HCT116 (cell line): Measurements from ENCODE around the gene TAB3. TPM values are rescaled to one million over a fixed set of nuclear protein-coding genes. Genes with fewer than 3 reads are reported as not detected.

ENCODE experiments used
- ATAC-seq: fragments of 200-7000 bp; cut with Tn5 transposase; 2 replicates; pipeline ENCODE4 v1.9.1; 2020; ENCODE audit warnings: mild to moderate bottlenecking, moderate library complexity
- BruUV-seq: library from RNA; stranded (reverse); fragments of 400-500 nt; replicated peaks from 2 replicates; lab custom pipeline; 2021; lab: Mats Ljungman, UMichigan
- CTCF ChIA-PET: fragments of 300-600 bp; sonication (Branson Sonifier 250); formaldehyde crosslinking; loops from one replicate; lab custom pipeline; 2021; ENCODE audit warnings: antibody characterized with exemption; lab: Charles Lee
- POLR2A ChIA-PET: fragments of 300-600, 350-600 bp; sonication (Branson Sonifier 250); formaldehyde crosslinking; loops from one replicate; lab custom pipeline; 2021; ENCODE audit warnings: antibody characterized with exemption; lab: Charles Lee
- RAD21 ChIA-PET, 2 experiments: fragments of 300-600 bp; sonication (Branson Sonifier 250); formaldehyde crosslinking; loops; one replicate each; lab custom pipeline; 2023; ENCODE audit warnings: low total read pairs in 2 of 2; ENCODE audit not compliant: uncharacterized antibody in 2 of 2, unreplicated experiment in 2 of 2, low non-redundant PET in 1 of 2; lab: Charles Lee
- DNase-seq: peaks from one replicate; pipeline ENCODE4 v3.0.0-alpha.2; 2010; ENCODE audit warnings: low read depth, low spot score
- H2AFZ ChIP-seq: fragments of 200-600 bp; shearing (Covaris generic), sonication (generic); 2 replicates; pipeline ENCODE4 v1.6.1; 2017; ENCODE audit warnings: low read depth, mixed run types, mixed read lengths, antibody characterized with exemption, low read length; ENCODE audit not compliant: poor library complexity, severe bottlenecking
- H3K27ac ChIP-seq: 2 replicates; pipeline ENCODE4 v1.5.1; 2012; ENCODE audit warnings: low read depth, low read length
- H3K27me3 ChIP-seq: fragments of 200-600 bp; sonication (generic); 2 replicates; pipeline ENCODE4 v1.6.1; 2016; ENCODE audit warnings: mixed run types, low read length, mixed read lengths; ENCODE audit not compliant: insufficient read depth
- H3K36me3 ChIP-seq, 2 experiments: fragments of 200-500 bp in 1 of 2; fragments of 200-600 bp in 1 of 2; sonication (Bioruptor generic) in 1 of 2; sonication (generic) in 1 of 2; 2 replicates each; pipeline versions ENCODE4 v1.5.1 to v1.6.1; 2014 to 2016; ENCODE audit warnings: low read length in 2 of 2, inconsistent platforms in 1 of 2, mixed read lengths in 1 of 2, mixed run types in 1 of 2; ENCODE audit not compliant: insufficient read depth in 2 of 2, control insufficient read depth in 1 of 2
- H3K4me1 ChIP-seq, 2 experiments: fragments of 200-600 bp in 1 of 2; sonication (generic) in 1 of 2; 2 replicates each; pipeline versions ENCODE4 v1.5.1 to v1.6.1; 2012 to 2017; ENCODE audit warnings: low read length in 2 of 2, inconsistent platforms in 1 of 2, mild to moderate bottlenecking in 1 of 2, mixed read lengths in 1 of 2, mixed run types in 1 of 2, moderate library complexity in 1 of 2; ENCODE audit not compliant: insufficient read depth in 2 of 2, control insufficient read depth in 1 of 2
- H3K4me2 ChIP-seq: fragments of 200-600 bp; sonication (generic); 2 replicates; pipeline ENCODE4 v1.6.1; 2017; ENCODE audit warnings: mixed run types, low read length, mixed read lengths
- H3K4me3 ChIP-seq, 2 experiments: fragments of 200-600 bp in 1 of 2; sonication (generic) in 1 of 2; replicated peaks in 1 of 2; 2 replicates each; pipeline ENCODE4 v1.5.1; 2011 to 2016; ENCODE audit warnings: low read length in 2 of 2, control low read depth in 1 of 2, low read depth in 1 of 2, mild to moderate bottlenecking in 1 of 2, mixed read lengths in 1 of 2, mixed run types in 1 of 2
- H3K79me2 ChIP-seq: fragments of 200-600 bp; sonication (generic); 2 replicates; pipeline ENCODE4 v1.6.1; 2017; ENCODE audit warnings: mild to moderate bottlenecking, mixed run types, low read length, moderate library complexity, mixed read lengths; ENCODE audit not compliant: insufficient read depth
- H3K9ac ChIP-seq: fragments of 200-600 bp; sonication (generic); 2 replicates; pipeline ENCODE4 v1.6.1; 2016; ENCODE audit warnings: low read length, mixed read lengths
- H3K9me2 ChIP-seq: fragments of 200-600 bp; sonication (generic), shearing (Covaris generic); 2 replicates; pipeline ENCODE4 v1.6.1; 2017; ENCODE audit warnings: mixed run types, mild to moderate bottlenecking, moderate library complexity; ENCODE audit not compliant: insufficient read depth
- H3K9me3 ChIP-seq, 2 experiments: fragments of 200-500 bp in 1 of 2; fragments of 200-600 bp in 1 of 2; sonication (Bioruptor generic) in 1 of 2; sonication (generic) in 1 of 2; 2 replicates each; pipeline ENCODE4 v1.6.1; 2014 to 2017; ENCODE audit warnings: low read length in 2 of 2, mixed read lengths in 2 of 2, inconsistent platforms in 1 of 2, low read depth in 1 of 2, mild to moderate bottlenecking in 1 of 2, mixed run types in 1 of 2, moderate library complexity in 1 of 2; ENCODE audit not compliant: control insufficient read depth in 1 of 2, insufficient read depth in 1 of 2
- H4K20me1 ChIP-seq: fragments of 200-600 bp; sonication (generic), shearing (Covaris generic); 2 replicates; pipeline ENCODE4 v1.6.1; 2017; ENCODE audit warnings: mixed run types, mild to moderate bottlenecking, moderate library complexity; ENCODE audit not compliant: insufficient read depth
- CBX3 ChIP-seq: IDR thresholded peaks from 2 replicates; pipeline ENCODE4 v1.6.1; 2012; ENCODE audit warnings: low read depth
- CEBPB ChIP-seq: IDR thresholded peaks from 2 replicates; pipeline ENCODE4 v1.6.1; 2012; ENCODE audit warnings: low read depth
- EGR1 ChIP-seq: IDR thresholded peaks from 2 replicates; pipeline ENCODE4 v1.6.1; 2012; ENCODE audit warnings: low read depth
- ELF1 ChIP-seq: IDR thresholded peaks from 2 replicates; pipeline ENCODE4 v1.6.1; 2012; ENCODE audit warnings: low read depth, borderline replicate concordance
- EZH2 ChIP-seq: fragments of 200-600 bp; sonication (generic); IDR thresholded peaks from 2 replicates; pipeline ENCODE4 v1.6.1; 2017; ENCODE audit warnings: antibody characterized with exemption, mixed run types
- EZH2phosphoT487 ChIP-seq: fragments of 200-600 bp; IDR thresholded peaks from 2 replicates; pipeline ENCODE4 v1.6.1; 2018; ENCODE audit warnings: antibody characterized with exemption, borderline replicate concordance
- FOSL1 ChIP-seq: IDR thresholded peaks from 2 replicates; pipeline ENCODE4 v1.6.1; 2012; ENCODE audit warnings: low read depth
- JUND ChIP-seq: IDR thresholded peaks from 2 replicates; pipeline ENCODE4 v1.6.1; 2012
- POLR2A ChIP-seq: IDR thresholded peaks from 2 replicates; pipeline ENCODE4 v1.7.0; 2011; ENCODE audit warnings: borderline replicate concordance; ENCODE audit not compliant: insufficient read depth, insufficient read length; ENCODE audit errors: extremely low read depth
- POLR2AphosphoS5 ChIP-seq: IDR thresholded peaks from 2 replicates; pipeline ENCODE4 v1.6.1; 2011; ENCODE audit warnings: mild to moderate bottlenecking, low read depth, low read length, moderate library complexity
- RAD21 ChIP-seq: IDR thresholded peaks from 2 replicates; pipeline ENCODE4 v1.6.1; 2012; ENCODE audit warnings: low read depth, mild to moderate bottlenecking
- SIN3A ChIP-seq: IDR thresholded peaks from 2 replicates; pipeline ENCODE4 v1.6.1; 2012; ENCODE audit warnings: low read depth
- SP1 ChIP-seq: IDR thresholded peaks from 2 replicates; pipeline ENCODE4 v1.6.1; 2012; ENCODE audit warnings: low read depth
- SRF ChIP-seq: IDR thresholded peaks from 2 replicates; pipeline ENCODE4 v1.6.1; 2012; ENCODE audit warnings: low read depth
- TCF7L2 ChIP-seq: IDR thresholded peaks from 2 replicates; pipeline ENCODE4 v1.7.0; 2011; ENCODE audit warnings: borderline replicate concordance, inconsistent platforms; ENCODE audit not compliant: insufficient read depth, insufficient read length; ENCODE audit errors: extremely low read depth
- ZFX ChIP-seq: fragments of 450-650 bp; IDR thresholded peaks from 2 replicates; pipeline ENCODE4 v1.6.1; 2017
- intact Hi-C: fragments of 100-400 bp; cut with micrococcal nuclease; formaldehyde crosslinking; loops from 2 replicates; pipeline ENCODE4 v1.10.0; 2022
- total RNA-seq: library from RNA; stranded (reverse); gene quantifications from one replicate; pipeline ENCODE4 v1.2.1, GENCODE V29; 2021; ENCODE audit not compliant: unreplicated experiment
- TF ChIP-seq, protein P1 (sequence below), 3 experiments: fragments of 200-600 bp in 1 of 3; sonication (generic) in 1 of 3; IDR thresholded peaks in 2 of 3; conservative IDR thresholded peaks in 1 of 3; 2 replicates each; pipeline ENCODE4 v1.5.1; 2012 to 2017; ENCODE audit warnings: low read depth in 2 of 3, low read length in 2 of 3, antibody characterized with exemption in 1 of 3, borderline replicate concordance in 1 of 3, control low read depth in 1 of 3, mild to moderate bottlenecking in 1 of 3, mixed read lengths in 1 of 3, mixed run types in 1 of 3, moderate library complexity in 1 of 3; ENCODE audit not compliant: insufficient read depth in 1 of 3
- TF ChIP-seq, protein P2 (sequence below): IDR thresholded peaks from 2 replicates; pipeline ENCODE4 v1.6.1; 2012
- TF ChIP-seq, protein P3 (sequence below): IDR thresholded peaks from 2 replicates; pipeline ENCODE4 v1.6.1; 2012
- TF ChIP-seq, protein P4 (sequence below): IDR thresholded peaks from 2 replicates; pipeline ENCODE4 v1.6.1; 2011; ENCODE audit warnings: mild to moderate bottlenecking, low read length, moderate library complexity; ENCODE audit not compliant: insufficient replicate concordance; ENCODE audit errors: extremely low read depth

Gene TAB3
- total RNA-seq, 1 experiment from 2014 or later, result 11.2 TPM

DNA sequence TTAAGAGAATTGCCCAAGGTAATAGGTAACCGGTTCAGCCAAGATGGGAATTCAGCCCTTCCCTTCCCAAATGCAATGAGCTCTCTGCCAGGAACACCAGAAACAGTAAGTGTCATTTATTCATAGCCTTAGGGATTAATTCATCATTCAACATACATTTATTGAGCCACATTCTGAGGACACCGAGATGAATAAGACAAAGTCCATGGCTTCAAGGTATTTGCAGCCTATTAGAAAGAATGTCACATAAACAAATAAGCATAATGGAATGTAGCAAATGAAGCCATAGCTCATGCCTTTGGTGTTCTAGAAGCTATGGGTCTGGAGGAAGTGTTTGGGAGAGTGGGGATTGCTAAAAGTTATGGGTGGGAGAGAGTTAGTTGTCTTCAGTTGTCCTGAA is 6.3 kb upstream of the TAB3 start:
- intact Hi-C loops, result no loop called here
- H3K9me2 ChIP-seq, result no peaks in the 10 kb centered on the region
- no peak overlapping the region for H3K4me3 ChIP-seq
- H3K27ac ChIP-seq, result no peak overlapping the region
- POLR2A ChIA-PET, result no interaction called here
- H3K36me3 ChIP-seq, result no peaks in the 10 kb centered on the region
- no peaks in the 10 kb centered on the region for H3K9me3 ChIP-seq
- BruUV-seq, result no TSS peak
- H3K79me2 ChIP-seq, result no peaks in the 10 kb centered on the region
- no peak for TF ChIP-seq JUND
- TF ChIP-seq TCF7L2, result no peak
- no peak for TF ChIP-seq SRF
- TF ChIP-seq, protein P1, sequence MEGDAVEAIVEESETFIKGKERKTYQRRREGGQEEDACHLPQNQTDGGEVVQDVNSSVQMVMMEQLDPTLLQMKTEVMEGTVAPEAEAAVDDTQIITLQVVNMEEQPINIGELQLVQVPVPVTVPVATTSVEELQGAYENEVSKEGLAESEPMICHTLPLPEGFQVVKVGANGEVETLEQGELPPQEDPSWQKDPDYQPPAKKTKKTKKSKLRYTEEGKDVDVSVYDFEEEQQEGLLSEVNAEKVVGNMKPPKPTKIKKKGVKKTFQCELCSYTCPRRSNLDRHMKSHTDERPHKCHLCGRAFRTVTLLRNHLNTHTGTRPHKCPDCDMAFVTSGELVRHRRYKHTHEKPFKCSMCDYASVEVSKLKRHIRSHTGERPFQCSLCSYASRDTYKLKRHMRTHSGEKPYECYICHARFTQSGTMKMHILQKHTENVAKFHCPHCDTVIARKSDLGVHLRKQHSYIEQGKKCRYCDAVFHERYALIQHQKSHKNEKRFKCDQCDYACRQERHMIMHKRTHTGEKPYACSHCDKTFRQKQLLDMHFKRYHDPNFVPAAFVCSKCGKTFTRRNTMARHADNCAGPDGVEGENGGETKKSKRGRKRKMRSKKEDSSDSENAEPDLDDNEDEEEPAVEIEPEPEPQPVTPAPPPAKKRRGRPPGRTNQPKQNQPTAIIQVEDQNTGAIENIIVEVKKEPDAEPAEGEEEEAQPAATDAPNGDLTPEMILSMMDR (IDR thresholded peaks at IDR 0.05 in 2 of 3, conservative IDR thresholded peaks at IDR 0.05 in 1 of 3; ENCODE audit: borderline replicate concordance in 1 of 3, insufficient read depth in 1 of 3, low read depth in 2 of 3, low read length in 2 of 3), result no peak
- TF ChIP-seq RAD21, result no peak
- TF ChIP-seq CBX3, result no peak
- TF ChIP-seq POLR2AphosphoS5, result no peak
- TF ChIP-seq EGR1, result no peak
- no peak for TF ChIP-seq ZFX
- no peak for TF ChIP-seq POLR2A
- TF ChIP-seq EZH2, result no peak
- TF ChIP-seq, protein P2, sequence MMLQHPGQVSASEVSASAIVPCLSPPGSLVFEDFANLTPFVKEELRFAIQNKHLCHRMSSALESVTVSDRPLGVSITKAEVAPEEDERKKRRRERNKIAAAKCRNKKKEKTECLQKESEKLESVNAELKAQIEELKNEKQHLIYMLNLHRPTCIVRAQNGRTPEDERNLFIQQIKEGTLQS, result no peak
- TF ChIP-seq, protein P3, sequence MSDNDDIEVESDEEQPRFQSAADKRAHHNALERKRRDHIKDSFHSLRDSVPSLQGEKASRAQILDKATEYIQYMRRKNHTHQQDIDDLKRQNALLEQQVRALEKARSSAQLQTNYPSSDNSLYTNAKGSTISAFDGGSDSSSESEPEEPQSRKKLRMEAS, result no peak
- TF ChIP-seq SIN3A, result no peak
- TF ChIP-seq FOSL1, result no peak
- no peak for TF ChIP-seq CEBPB
- TF ChIP-seq EZH2phosphoT487, result no peak
- no peak for TF ChIP-seq SP1
- TF ChIP-seq, protein P4, sequence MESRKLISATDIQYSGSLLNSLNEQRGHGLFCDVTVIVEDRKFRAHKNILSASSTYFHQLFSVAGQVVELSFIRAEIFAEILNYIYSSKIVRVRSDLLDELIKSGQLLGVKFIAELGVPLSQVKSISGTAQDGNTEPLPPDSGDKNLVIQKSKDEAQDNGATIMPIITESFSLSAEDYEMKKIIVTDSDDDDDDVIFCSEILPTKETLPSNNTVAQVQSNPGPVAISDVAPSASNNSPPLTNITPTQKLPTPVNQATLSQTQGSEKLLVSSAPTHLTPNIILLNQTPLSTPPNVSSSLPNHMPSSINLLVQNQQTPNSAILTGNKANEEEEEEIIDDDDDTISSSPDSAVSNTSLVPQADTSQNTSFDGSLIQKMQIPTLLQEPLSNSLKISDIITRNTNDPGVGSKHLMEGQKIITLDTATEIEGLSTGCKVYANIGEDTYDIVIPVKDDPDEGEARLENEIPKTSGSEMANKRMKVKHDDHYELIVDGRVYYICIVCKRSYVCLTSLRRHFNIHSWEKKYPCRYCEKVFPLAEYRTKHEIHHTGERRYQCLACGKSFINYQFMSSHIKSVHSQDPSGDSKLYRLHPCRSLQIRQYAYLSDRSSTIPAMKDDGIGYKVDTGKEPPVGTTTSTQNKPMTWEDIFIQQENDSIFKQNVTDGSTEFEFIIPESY, result no peak
- TF ChIP-seq ELF1, result no peak
- TF ChIP-seq, all 23 proteins: peak for 0
- no peak for DNase-seq
- ATAC-seq, result no peak
- ChIA-PET CTCF (no interaction called here), RAD21 (no interaction called here)
- H3K4me2 ChIP-seq, result no peak overlapping the region
- no peak overlapping the region for H2AFZ ChIP-seq
- H3K4me1 ChIP-seq, result peaks cover 7 to 31% of the 10 kb centered on the region in 2 experiments; a peak in 3 of 4 replicates
- no peaks in the 10 kb centered on the region for H4K20me1 ChIP-seq
- H3K9ac ChIP-seq, result no peak overlapping the region
- H3K27me3 ChIP-seq, result no peaks in the 10 kb centered on the region
